ENCODE measurements around the gene NDUFV1. TPM values are rescaled to one million over a fixed set of nuclear protein-coding genes. Genes with fewer than 3 reads are reported as not detected.

Gene NDUFV1
- total and polyA plus RNA-seq, 9 of the 15 experiments (the other 6 are each of a cell fraction or from before 2014, with no cell fraction given): 10.8 to 423 (median 209) TPM

DNA sequence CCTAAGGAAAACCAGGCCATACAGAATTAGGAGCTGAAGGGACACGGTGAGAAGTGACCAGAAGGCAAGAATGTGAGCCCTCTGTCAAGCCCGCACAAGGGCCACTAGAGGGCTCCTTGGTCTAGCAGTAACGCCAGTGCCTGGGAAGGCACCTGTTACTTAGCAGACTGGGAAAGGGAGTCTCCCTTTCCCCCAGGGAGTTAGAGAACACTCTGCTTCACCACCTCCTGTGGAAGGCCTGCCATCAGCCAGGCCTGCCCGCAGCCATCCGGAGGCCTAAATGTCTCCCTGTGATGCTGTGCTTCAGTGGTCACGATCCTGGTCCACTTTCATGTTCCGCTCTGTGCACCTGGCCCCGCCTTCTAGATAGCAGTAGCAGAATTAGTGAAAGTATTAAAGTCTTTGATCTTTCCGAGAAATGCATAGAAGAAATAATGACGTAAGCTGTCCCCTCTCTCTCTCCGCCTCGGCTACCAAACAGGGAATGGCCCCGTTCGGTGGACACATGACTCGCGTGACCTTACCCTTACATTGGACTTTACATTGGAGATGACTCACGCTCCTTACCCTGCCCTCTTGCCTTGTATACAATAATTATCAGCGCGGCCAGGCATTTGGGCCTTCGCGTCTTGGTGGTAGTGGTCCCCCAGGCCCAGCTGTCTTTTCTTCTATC lies 33.9 kb upstream of the NDUFV1 start (continued):
- no peak for TF ChIP-seq ELK3 (CRISPR knock-in tag; IDR thresholded peaks at IDR 0.05)
- no peak for TF ChIP-seq NR1H2 (CRISPR knock-in tag; IDR thresholded peaks at IDR 0.05)
- no peak for TF ChIP-seq ZNF696 (CRISPR knock-in tag; conservative IDR thresholded peaks at IDR 0.05)
- no peak for TF ChIP-seq KDM4B (IDR thresholded peaks at IDR 0.05; ENCODE audit: borderline replicate concordance in 2 of 2, low read depth in 1 of 2)
- TF ChIP-seq, protein P1, sequence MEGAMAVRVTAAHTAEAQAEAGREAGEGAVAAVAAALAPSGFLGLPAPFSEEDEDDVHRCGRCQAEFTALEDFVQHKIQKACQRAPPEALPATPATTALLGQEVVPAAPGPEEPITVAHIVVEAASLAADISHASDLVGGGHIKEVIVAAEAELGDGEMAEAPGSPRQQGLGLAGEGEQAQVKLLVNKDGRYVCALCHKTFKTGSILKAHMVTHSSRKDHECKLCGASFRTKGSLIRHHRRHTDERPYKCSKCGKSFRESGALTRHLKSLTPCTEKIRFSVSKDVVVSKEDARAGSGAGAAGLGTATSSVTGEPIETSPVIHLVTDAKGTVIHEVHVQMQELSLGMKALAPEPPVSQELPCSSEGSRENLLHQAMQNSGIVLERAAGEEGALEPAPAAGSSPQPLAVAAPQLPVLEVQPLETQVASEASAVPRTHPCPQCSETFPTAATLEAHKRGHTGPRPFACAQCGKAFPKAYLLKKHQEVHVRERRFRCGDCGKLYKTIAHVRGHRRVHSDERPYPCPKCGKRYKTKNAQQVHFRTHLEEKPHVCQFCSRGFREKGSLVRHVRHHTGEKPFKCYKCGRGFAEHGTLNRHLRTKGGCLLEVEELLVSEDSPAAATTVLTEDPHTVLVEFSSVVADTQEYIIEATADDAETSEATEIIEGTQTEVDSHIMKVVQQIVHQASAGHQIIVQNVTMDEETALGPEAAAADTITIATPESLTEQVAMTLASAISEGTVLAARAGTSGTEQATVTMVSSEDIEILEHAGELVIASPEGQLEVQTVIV (CRISPR knock-in tag; IDR thresholded peaks at IDR 0.05; ENCODE audit: borderline replicate concordance): no peak
- no peak for TF ChIP-seq ZNF766 (CRISPR knock-in tag; conservative IDR thresholded peaks at IDR 0.05)
- peak; percentile 59 for TF ChIP-seq CTCFL (IDR thresholded peaks at IDR 0.05; ENCODE audit: borderline replicate concordance, insufficient read depth, low read depth, low read length, poor library complexity, severe bottlenecking)
- no peak for TF ChIP-seq HINFP (tag; conservative IDR thresholded peaks at IDR 0.05; ENCODE audit: low read depth)
- TF ChIP-seq RCOR1 (IDR thresholded peaks at IDR 0.05; ENCODE audit: borderline replicate concordance in 1 of 2, low read depth in 2 of 2, low read length in 2 of 2): no peak
- TF ChIP-seq MAFG (tag; conservative IDR thresholded peaks at IDR 0.05): no peak
- TF ChIP-seq PRDM10 (IDR thresholded peaks at IDR 0.05; ENCODE audit: partially characterized antibody): no peak
- peak; percentile 63; the same call in 1 of the 2 replicates for TF ChIP-seq HDAC2 (IDR thresholded peaks at IDR 0.05)
- no peak for TF ChIP-seq TCFL5 (CRISPR knock-in tag; conservative IDR thresholded peaks at IDR 0.05)
- TF ChIP-seq ZNF140 (CRISPR knock-in tag; IDR thresholded peaks at IDR 0.05): no peak
- no peak for TF ChIP-seq TFAM (CRISPR knock-in tag; conservative IDR thresholded peaks at IDR 0.05)
- no peak for TF ChIP-seq U2AF2 (optimal IDR thresholded peaks at IDR 0.05; ENCODE audit: low read depth, low read length)
